Measurements from ENCODE around the gene HDAC2.

GRCh38 chr6:114009192-114009591, 38.2 kb upstream of the HDAC2 start:
- TF ChIP-seq CTCF (IDR thresholded peaks at IDR 0.05; ENCODE audit: poor library complexity, severe bottlenecking) (no peak), POLR2AphosphoS5 (IDR thresholded peaks at IDR 0.05) (no peak), TAF1 (IDR thresholded peaks at IDR 0.05; ENCODE audit: low read depth) (no peak)
